HuH-7 (cell line): ENCODE measurements around the gene GYS2.
"Not testable (repeated sequence)": the region's sequence is repeated elsewhere in the genome, so short reads cannot be mapped to it uniquely, and the experiment has no call there.

ENCODE experiments used
- DNase-seq: peaks from one replicate; pipeline ENCODE4 v3.0.0; 2011; ENCODE audit warnings: low spot score

Gene GYS2

DNA sequence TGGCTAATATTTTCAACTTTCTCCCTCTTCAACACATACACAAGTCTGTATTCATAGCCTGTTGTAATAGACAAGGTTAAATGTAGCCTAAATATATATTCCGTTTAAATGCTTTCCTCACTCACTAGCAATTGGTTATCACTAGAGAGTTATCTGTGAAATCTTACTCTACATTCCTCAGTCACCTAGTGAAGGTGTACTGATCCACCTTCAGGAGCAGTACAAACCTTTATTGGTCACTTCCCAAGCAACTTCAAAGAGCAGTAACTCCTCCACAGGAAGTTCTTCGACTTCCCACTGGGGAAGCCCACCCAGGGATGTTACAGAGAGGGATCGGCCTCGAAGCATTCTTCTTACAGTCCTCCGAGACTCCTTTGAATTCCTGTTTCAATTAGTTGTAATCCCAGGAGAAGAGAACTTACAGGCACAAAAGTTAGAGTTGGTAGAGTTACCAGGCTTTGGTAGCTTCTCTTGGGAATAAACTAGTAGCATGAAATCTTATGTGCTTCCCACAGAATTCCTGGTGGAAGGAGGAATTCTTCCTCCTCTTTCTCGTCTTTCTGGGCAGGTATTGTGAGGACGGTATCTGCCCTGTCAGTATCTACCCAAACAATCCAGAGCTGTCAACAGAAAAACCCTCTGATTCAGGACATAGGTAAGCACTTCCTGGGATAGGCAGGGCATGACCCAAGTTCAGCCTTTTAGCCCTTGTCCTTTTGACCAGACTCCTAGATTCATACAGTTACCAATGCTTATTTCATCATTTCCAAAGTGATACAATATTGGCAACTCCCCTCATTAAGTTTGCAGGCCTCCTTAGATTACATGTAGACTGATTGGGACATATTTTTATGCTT, at the start of gene GYS2:
Gene GYS2, minus strand, starts transcription at position 603 of the 857 bp plus-strand sequence. Its CDS starts 255 bp downstream, at position 348.
- DNase-seq = no peak

DNA sequence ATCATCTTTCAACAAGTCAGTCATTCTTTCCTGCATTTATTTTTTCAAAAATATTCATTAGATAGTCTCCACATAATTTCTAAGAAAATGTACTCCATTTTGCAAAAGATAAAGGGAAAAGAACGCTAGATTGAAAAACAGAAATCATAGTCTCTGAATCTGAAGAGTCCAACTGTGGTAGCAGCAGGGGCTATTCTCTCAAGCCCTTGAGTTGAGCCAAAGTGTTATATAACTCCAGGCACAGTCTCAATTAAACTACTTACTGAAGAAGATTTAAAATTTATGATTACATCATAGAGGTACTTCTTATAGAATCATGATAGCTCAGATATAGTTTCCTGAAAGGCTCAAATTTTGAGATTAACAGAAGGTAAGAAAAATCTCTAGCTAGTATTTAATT, 47.2 kb upstream of the GYS2 start:
- DNase-seq = no peak

DNA sequence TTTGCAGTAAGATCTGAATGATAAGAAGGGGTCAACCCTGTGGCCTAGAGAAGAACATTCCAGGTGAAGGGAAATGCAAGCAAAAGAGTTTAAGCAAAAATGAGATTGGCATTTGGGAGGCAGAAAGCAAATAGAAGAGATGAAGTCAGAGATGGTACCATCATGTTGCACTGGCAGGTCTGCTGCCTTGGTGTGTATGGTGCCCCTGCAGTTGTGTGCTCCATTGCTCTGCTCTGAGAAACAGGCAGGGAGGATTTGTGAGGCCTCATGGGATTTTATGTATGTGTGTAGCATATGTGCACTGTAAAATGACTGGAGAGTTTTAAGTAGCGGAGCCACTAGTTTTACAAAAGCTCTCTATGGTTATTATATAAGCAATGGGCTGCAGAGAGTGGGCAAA, 46.4 kb upstream of the GYS2 start:
- DNase-seq = no peak

DNA sequence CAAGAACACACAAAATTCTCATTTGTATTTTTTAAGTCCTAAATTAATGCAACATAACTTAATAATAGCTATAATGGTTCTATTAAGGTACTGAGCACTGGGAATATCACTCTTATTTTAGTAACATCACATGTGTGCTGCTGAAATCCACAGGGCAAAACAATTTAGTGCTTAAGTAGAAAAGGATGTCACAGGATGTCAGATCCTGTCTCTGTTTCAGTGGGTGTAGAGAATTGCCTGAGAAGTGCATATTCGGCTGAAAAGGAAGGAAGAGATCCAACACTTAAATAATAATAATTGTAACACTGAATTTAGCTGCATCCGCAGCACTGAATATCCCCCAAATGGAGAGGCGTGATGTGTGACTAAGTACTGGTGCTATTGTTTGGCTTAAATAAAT, 44.4 kb upstream of the GYS2 start:
- DNase-seq = no peak

DNA sequence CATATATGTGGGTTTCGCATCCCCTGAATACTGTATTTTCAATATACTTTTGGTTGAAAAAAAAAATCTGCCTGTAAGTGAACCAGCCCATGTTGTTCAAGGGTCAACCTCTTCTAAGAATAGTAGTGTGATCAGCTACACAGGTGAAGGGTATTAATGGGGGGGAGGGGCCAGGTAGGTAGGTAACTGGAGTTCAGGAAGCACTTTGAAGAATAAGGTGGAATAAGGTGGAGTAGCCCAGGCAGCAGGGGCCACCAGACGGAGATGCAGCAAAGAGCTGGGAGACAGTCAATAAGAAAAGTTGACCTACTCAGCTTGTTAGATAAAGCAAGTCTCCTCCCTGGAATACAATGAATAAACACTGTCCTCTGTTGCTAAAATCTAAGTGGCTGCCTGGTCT, 43.7 kb upstream of the GYS2 start:
- no peak for DNase-seq

DNA sequence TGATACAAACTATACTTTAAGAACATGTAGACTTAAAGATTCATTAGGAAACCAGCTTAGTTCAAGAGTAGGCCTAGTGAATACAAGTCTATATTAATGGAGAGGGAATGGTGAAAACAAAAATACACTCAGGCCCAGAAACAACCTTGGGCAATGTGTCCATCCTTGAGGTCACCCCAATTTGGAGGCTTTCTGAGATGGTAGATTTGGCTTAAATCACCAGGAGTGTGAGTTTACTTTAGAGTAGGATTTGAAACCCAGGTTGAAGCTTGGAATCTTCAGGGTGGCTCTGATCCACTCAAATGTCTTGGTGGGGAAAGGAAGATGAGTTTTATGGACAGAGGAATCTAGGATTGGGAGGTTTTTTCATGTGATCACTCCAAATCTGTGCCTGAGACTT, 42.5 kb upstream of the GYS2 start:
- no peak for DNase-seq

DNA sequence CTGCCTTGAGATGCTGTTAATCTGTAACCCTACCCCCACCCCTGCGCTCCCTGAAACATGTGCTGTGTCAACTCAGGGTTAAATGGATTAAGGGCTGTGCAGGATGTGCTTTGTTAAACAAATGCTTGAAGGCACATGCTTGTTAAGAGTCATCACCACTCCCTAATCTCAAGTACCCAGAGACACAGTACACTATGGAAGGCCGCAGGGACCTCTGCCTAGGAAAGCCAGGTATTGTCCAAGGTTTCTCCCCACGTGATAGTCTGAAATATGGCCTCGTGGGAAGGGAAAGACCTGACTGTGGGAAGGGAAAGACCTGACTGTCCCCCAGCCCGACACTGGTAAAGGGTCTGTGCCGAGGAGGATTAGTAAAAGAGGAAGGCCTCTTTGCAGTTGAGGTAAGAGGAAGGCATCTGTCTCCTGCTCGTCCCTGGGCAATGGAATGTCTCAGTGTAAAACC, 40.4 kb upstream of the GYS2 start:
- not testable (repeated sequence) for DNase-seq

DNA sequence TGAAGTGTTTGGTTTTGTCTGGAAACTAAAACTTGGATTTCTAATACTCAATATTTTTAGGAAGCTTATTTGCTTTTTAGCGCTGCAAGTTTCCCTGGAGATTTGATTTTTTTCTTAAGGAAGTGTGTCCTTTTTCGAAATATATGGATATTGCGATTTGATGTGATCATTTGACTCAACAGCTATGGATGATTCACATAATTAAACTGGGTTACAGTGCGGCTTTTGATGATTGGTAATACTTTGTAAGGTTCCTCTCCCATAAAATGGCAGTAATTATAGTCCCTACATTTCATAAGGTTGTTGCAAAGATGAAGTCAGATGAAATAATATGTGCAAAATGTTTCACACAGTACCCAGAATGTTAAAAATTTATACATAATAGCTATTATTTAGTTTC, 39.9 kb upstream of the GYS2 start:
- DNase-seq = no peak

DNA sequence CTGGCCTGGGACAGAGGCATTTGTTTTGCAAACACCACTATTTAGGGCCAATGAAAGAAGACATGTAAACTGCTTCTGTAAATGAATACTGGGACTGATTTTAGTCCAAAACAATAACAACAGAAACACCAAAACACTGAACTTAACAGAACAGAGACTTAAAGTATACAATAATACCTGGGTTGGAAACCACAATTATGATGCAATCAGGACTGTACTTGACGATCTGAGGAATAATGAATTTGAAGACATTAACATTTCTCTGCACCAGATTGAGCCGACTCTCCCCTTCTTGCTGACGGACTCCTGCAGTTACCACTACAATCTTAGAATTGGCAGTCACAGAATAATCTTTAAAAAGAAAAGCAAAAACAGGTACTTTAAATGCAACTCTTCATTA, 39.1 kb upstream of the GYS2 start:
- DNase-seq = no peak

DNA sequence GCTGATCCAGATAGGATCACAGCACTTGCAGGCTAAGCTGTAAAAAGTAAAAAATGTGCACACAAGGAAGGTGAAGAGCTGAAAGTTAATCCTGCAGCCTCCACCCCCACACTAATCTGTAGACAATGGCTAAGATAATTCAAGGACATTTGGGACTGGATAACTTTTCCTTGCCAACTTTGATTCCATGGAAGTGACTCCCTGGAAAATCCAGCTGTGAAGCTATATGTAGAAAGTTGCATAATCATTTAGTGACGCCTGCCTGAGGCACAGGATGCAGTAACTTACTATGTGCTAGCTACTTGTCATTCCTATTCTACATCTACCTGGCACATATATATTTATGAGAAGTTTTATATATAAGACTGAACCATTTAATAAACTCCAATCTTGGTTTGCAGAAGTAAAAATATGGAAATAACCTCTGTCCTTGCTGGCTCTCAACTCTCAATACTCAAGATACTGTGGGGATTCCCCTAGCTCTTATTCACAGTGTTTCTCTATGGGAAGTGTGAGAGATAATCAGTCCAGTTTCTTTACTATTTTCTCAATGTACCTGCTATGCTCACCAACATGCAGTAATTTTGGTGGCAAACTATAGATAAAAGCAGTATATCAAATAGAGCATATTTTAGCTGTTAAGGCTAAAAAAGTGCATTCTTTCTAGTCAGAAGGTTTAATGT, 38.2 kb upstream of the GYS2 start:
- DNase-seq = no peak

DNA sequence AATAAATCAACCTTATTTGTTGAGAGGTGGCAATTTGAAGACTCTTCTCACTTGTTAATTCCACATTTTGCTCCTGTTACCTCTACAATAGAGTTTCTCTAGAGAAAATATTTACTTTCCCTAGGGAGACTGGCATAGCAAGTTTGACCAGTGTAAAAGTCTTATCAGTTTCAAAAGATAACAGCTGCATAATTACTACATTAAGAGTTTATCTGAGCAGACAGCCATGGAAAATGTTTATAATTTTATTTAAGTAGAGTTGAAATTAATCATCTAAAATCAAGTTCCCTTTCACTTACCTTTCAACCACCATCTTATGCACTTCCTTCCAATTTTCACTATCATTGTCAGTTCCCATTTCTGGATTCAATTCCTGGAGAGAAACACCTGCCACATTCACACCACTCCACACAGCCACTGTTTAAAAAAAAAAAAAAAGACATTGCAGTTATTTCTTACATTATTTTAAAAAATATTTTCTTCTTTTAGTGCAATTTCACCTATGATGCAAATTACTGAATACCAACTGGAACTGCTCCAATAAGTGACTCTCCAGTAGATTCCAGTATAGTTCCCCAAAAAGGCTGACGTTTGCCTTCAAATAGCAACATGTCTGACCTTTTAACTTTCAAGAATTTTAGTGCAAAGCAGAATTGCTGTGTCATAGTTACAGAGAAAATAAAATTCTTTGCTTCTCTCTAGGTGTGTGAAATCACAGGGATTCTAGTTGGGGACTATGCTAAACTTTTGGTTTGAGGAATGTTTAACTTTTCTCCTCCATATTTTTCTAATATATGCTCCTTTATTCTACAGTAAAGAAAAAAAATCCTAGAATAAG, 33.6 kb upstream of the GYS2 start:
- DNase-seq = no peak

DNA sequence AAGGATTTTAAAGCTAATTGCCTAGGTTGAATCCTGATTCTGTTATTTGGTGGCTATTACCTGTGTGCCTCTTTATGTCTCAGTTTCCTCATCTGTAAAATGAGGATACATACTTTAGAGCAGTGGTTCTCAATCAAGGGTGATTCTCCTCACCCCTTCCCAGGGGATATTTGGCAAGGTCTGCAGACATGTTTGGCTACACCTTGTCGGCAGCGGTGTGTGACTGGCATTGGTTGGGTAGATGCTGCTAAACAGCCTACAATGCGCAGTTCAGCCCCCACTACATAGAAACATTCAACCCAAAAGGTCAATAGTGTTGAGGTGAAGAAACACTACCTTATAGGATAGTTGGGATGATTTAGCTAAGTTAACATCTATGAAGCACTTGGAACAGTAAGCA, 29.6 kb upstream of the GYS2 start:
- DNase-seq = no peak

DNA sequence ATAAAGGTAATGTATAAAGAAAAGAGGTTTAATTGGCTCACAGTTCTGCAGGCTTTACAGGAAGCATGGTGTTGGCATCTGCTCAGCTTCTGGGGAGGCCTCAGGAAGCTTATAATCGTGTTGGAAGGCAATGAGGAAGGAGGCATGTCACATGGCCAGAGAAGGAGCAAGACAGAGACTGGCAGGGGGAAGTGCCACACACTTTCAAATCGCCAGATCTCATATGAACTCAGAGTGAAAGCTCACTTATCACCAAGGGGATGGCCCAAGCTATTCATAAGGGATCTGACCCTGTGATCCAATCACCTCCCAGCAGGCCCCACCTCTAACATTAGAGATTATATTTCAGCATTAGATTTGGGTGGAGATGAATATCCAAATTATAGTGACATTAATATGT, 26.7 kb upstream of the GYS2 start:
- no peak for DNase-seq

DNA sequence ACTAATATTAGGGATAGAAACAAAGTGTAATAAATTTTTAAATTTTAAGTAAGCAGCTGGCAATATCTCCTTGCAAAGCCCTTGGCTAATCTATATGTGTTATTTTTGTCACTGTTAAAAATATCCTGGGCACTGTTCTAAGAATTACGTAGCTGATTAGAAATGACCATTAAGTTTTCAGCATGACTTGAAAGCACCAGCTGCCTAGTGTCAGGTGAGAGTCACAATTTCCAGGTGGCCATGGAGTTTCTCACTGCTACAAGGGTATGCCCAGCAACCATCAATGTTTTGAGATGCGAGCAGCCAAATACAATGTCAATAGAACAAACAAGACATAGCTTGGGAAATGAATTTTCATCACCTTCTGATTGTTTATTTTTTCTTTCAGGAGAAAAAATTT, 23.3 kb upstream of the GYS2 start:
- DNase-seq = no peak

DNA sequence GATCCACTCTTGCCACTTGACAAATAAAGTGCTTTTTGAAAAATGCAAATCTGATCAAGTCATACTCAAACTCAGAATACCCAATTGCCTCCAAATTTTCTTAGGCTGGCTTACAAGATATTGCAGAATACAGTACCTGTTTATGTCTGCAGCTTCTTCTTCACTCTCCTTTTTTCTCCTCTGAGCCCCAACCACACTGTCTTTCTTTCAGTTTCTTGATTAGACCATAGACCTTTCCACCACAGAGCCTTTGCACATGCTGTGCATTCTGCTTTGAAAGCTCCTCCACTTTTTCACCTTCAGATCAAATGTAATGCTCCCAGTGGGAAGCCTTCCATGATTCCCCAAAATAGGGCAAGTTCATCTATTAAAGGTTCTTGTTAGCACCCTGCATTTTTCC, 13.9 kb upstream of the GYS2 start:
- DNase-seq = no peak

DNA sequence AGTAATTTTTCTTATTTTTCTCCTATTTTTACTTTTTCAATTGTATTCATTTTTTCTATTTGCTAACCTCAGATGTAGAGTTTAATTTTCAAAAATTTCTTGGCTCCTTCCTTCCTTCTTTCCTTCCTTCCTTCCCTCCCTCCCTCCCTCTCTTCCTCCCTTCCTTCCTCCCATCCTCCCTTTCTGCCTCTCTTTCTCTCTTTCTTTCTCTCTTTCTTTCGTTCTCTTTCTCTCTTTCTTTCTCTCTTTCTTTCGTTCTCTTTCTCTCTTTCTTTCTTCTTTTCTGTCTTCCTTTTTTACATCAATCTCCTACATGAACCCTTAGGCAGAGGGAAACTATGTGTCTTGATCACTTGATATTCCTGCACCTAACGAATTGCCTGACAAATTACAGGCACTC, 12.4 kb upstream of the GYS2 start:
- no peak for DNase-seq

DNA sequence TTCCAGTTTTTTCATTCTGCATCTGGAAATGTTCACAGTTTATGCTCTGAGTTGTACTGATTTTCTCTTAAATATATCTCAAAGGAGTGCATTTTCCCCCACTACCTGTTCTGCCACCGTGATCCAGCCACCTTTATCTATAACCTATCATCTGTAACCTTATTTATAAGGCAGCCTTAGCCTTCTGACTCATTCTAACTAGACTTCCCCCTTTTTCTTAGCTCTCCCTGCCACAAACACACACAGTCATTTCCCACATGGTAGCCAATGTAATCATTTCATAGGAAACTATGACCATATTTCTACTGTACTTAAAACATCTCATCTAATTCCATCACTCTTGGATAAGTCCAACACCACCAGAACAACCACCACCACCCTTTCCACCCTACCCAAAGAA, 10.8 kb upstream of the GYS2 start:
- DNase-seq = no peak

DNA sequence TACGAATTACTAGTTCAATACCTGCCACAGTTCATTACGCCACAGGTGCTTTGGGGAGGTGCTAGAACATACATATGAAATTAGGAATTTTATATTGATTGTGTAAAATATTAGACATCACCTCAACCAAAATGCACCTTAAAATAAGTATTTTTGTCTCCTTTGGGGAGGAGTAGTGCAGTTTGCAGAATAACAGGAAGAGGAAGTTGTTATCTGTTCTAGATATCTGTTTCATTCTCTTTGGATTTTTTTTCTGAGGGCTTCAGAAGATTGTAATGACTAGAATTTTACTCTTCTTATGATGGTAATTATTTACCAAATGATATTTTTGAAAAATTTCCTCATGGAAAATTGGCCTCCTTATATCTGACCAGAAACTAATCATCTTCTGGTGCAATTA, 9.9 kb upstream of the GYS2 start:
- no peak for DNase-seq

DNA sequence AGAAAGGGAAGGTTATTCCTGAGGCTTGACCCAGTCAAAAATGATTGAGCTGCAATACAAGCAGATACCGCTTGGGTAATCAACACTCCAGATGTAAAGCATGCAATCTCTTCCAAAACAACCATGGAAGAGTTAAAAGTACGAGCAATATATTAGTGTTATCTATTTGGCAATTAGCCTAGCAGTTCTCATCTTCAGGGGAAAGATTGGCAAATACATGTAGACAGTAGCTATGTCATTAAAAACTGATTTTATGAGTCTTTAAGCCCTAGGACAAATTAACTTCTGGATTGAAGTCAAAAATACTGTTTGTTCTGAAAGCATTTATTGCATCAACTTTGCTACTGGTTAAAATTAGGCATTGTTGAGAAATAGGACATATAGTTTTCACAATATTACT, 9.3 kb upstream of the GYS2 start:
- DNase-seq = peak; percentile 62

DNA sequence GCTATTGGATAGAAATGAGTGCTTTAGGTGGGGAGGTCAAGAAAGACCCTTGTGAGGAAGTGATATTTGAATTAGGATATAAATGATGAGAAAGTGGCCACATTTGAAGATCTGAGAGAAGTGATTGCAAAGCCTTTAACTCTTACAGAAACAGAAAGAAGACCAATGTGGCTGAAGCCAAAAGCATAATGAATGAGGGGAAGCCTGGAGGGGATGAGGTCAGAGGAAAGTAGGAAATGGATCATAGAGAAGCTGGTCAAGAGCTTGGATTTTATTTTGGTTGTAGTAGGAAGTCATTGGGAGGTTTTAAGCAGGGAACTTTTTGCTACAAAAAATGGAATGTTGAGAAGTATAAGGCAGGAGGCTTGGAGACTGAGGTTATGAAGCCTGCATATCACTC, 3.5 kb upstream of the GYS2 start:
- no peak for DNase-seq

DNA sequence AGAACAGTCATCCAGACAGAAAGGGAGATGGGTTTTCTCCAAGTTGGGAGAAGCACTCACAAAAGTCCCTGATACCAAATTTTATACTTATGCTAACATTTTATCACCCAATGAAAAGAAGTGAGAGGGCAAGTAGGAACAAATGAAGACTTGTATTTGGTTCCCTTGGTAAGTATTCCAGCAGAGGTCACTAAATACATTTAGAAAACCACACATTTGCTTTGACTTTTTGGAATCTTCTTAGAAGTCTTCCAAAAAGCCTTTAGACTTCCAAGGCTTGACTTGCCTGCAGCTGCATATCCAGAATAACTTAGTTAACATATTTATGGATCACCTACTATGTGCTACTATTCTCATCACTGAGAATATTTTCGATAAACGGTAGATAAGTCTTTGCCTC, 3.1 kb upstream of the GYS2 start:
- no peak for DNase-seq

DNA sequence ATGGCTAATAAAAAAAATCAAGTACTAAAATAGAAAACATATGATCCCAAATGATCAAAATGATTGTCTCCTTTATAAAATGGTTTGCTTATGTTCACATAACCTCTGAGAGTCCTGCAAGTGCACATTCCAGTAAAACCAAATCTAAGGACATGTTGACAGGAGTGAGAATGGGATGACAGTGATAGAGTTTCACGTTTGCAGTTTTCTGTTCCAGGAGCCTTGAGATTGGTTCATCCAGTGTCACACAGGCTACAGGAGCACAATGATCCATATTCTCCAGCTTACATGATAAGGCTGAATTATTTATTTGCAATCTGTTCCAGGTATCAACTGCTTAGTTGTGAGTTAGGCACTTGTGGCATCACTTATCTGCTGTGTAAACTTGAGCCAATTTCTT, 1.5 kb upstream of the GYS2 start:
- no peak for DNase-seq

DNA sequence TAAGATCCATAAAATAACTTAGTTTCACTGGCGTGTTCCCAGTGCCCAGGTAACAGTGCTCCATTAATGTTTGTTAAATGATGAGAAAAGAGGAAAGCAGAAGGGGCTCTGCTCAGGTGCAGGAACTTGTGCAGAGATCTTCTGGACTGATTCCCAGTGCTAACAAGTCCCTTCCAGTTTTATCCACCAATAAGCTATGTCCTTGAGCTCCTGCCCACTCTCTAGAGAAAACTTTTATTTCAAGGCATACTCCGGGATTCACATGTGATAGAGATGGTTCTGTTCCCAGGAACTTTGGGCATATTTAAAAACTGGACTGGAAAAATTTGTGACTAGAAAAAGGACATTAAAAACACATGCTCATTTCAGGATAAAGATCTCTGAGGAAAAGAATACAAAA, 1.9 kb downstream of the GYS2 start:
- DNase-seq = no peak
